Putamen (tissue), 1 donor: Measurements from ENCODE around the gene PLPPR2.
A peak's percentile ranks its signal among the peaks of the same experiment; 100 is the strongest.
"Not testable (repeated sequence)": the region's sequence is repeated elsewhere in the genome, so short reads cannot be mapped to it uniquely, and the experiment has no call there.

Source experiments
- DNase-seq: peaks from one replicate; pipeline ENCODE4 v3.0.0-alpha.2; 2016; ENCODE audit warnings: low spot score

The PLPPR2 gene

GRCh38 chr19:11373166-11373884 lies 18.1 kb downstream of the PLPPR2 start:
- DNase-seq: peak; percentile 87

GRCh38 chr19:11373885-11374432 lies 18.7 kb downstream of the PLPPR2 start:
- DNase-seq: no peak

GRCh38 chr19:11374433-11375142 lies 19.4 kb downstream of the PLPPR2 start, which contains the start of gene SWSAP1:
Gene SWSAP1 (plus strand): TSS chr19:11374666. CDS start chr19:11374681, 15 bp downstream.
- peak; percentile 100 for DNase-seq

- no peak for DNase-seq
Observed at GRCh38 chr19:11375143-11375948, 20.1 kb downstream of the PLPPR2 start.

GRCh38 chr19:11377237-11377636 lies 22.0 kb downstream of the PLPPR2 start:
- DNase-seq: no peak

GRCh38 chr19:11377756-11378155 lies 22.5 kb downstream of the PLPPR2 start:
- no peak for DNase-seq

GRCh38 chr19:11378319-11379189 lies 23.3 kb downstream of the PLPPR2 start:
- no peak for DNase-seq

GRCh38 chr19:11379269-11379845 lies 24.1 kb downstream of the PLPPR2 start:
- not testable (repeated sequence) for DNase-seq

- DNase-seq: no peak
Observed at GRCh38 chr19:11379857-11380350, 24.7 kb downstream of the PLPPR2 start.

GRCh38 chr19:11380653-11381537 lies 25.7 kb downstream of the PLPPR2 start:
- peak; percentile 95 for DNase-seq

- DNase-seq: no peak
Observed at GRCh38 chr19:11382898-11383705, 27.9 kb downstream of the PLPPR2 start.

GRCh38 chr19:11383706-11384048 lies 28.4 kb downstream of the PLPPR2 start:
- DNase-seq: no peak

GRCh38 chr19:11384778-11385129 lies 29.5 kb downstream of the PLPPR2 start:
- no peak for DNase-seq

- no peak for DNase-seq
Observed at GRCh38 chr19:11387162-11388034, 32.2 kb downstream of the PLPPR2 start.

GRCh38 chr19:11390359-11390758 lies 35.1 kb downstream of the PLPPR2 start:
- no peak for DNase-seq

GRCh38 chr19:11390933-11391680 lies 35.9 kb downstream of the PLPPR2 start:
- no peak for DNase-seq

- no peak for DNase-seq
Observed at GRCh38 chr19:11397089-11397610, 41.9 kb downstream of the PLPPR2 start.
